ENCODE measurements around the gene CCDC152. TPM values are rescaled to one million over a fixed set of nuclear protein-coding genes. Genes with fewer than 3 reads are reported as not detected.

Gene CCDC152
- polyA plus RNA-seq, 3 donors, result 0.09 to 0.18 (median 0.09) TPM

DNA sequence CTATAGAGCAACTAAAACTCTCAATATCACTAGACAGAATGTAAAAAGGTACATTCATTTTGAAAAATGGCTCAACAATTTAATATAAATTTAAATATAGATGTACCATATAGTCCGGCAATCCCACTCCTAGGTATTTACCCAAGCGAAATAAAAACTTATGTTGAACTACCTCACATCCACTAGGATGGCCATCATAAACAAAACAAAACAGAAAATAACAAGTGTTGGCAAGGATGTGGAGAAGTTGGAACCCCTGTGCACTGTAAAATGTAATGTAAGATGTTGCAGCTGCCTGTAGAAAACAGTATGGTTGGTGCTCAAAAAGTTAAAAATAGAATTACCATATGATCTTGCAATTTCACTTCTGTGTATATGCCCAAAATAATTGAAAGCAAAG is 91.9 kb downstream of the CCDC152 start:
- H3K4me3 Mint-ChIP-seq, result no peak overlapping the region
- Histone ChIP-seq H3K9ac (ENCODE audit: insufficient read depth, low read length, poor library complexity, severe bottlenecking) (no peak overlapping the region), H3K4me1 (ENCODE audit: control insufficient read depth in 1 of 2, insufficient read depth in 2 of 2, low read length in 2 of 2) (no peaks in the 10 kb centered on the region), H2AFZ (ENCODE audit: insufficient read depth, low read depth, low read length, poor library complexity, severe bottlenecking) (no peak overlapping the region), H3K27me3 (ENCODE audit: control insufficient read depth in 2 of 2, insufficient read depth in 2 of 2, low read length in 2 of 2) (no peaks in the 10 kb centered on the region), H3K36me3 (replicated peaks in 1 of 2; ENCODE audit: control insufficient read depth in 1 of 2, insufficient read depth in 2 of 2, low read length in 2 of 2) (no peaks in the 10 kb centered on the region), H4K20me1 (ENCODE audit: insufficient read depth, low read length) (no peaks in the 10 kb centered on the region), H3K4me2 (replicated peaks; ENCODE audit: extremely low read depth, low read length, poor library complexity, severe bottlenecking) (no peak overlapping the region), H3K79me2 (ENCODE audit: insufficient read depth, low read length) (no peaks in the 10 kb centered on the region), H3K4me3 (replicated peaks in 1 of 3; ENCODE audit: low read depth in 2 of 3, low read length in 3 of 3) (no peak overlapping the region), H3K9me3 (replicated peaks in 1 of 2; ENCODE audit: control insufficient read depth in 1 of 2, insufficient read depth in 1 of 2, low read length in 2 of 2) (peaks cover 0 to 4% of the 10 kb centered on the region in 2 donors), H3K27ac (ENCODE audit: low read depth in 1 of 2, low read length in 2 of 2) (no peak overlapping the region)
- no peak for DNase-seq
- intact Hi-C loops (cut with micrococcal nuclease), result no loop called here
- no CpG with 5 or more reads among the region's 2 CpGs for WGBS (ENCODE audit: insufficient coverage)
- TF ChIP-seq, protein P1, sequence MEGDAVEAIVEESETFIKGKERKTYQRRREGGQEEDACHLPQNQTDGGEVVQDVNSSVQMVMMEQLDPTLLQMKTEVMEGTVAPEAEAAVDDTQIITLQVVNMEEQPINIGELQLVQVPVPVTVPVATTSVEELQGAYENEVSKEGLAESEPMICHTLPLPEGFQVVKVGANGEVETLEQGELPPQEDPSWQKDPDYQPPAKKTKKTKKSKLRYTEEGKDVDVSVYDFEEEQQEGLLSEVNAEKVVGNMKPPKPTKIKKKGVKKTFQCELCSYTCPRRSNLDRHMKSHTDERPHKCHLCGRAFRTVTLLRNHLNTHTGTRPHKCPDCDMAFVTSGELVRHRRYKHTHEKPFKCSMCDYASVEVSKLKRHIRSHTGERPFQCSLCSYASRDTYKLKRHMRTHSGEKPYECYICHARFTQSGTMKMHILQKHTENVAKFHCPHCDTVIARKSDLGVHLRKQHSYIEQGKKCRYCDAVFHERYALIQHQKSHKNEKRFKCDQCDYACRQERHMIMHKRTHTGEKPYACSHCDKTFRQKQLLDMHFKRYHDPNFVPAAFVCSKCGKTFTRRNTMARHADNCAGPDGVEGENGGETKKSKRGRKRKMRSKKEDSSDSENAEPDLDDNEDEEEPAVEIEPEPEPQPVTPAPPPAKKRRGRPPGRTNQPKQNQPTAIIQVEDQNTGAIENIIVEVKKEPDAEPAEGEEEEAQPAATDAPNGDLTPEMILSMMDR (IDR thresholded peaks at IDR 0.05), result no peak
- H3K36me3 Mint-ChIP-seq, result no peaks in the 10 kb centered on the region
- H3K27me3 Mint-ChIP-seq (ENCODE audit: low read depth in 3 of 3), result no peaks in the 10 kb centered on the region
- H3K9me3 Mint-ChIP-seq, result peaks cover 6 to 18% (median 14%) of the 10 kb centered on the region in 7 donors
- no peaks in the 10 kb centered on the region for H3K4me1 Mint-ChIP-seq
- no peak overlapping the region for H3K27ac Mint-ChIP-seq

DNA sequence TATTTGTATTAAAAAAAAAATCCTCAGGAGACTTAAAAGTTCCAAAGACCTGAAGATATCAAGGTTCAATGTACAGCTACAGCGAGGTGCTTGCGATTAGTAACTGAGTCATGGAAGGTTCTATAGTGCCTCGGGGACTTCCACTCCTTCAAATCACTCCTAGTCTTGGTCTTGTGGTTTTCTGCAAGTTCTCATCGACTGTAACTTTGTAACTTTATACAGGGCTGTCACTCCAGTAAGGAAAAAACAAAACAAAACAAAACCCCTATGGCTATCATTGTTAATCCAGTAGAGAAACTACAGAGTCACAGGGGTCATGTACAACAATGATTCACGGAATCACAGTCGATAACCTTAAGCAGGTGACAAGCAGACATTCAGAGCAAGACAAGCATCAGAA is 94.9 kb downstream of the CCDC152 start:
- no peaks in the 10 kb centered on the region for H3K27me3 ChIP-seq (ENCODE audit: control insufficient read depth in 2 of 2, insufficient read depth in 2 of 2, low read length in 2 of 2)
- H4K20me1 ChIP-seq (ENCODE audit: insufficient read depth, low read length), result no peaks in the 10 kb centered on the region
- no peak for DNase-seq
- no peak overlapping the region for H3K4me2 ChIP-seq (replicated peaks; ENCODE audit: extremely low read depth, low read length, poor library complexity, severe bottlenecking)
- H3K36me3 ChIP-seq (replicated peaks in 1 of 2; ENCODE audit: control insufficient read depth in 1 of 2, insufficient read depth in 2 of 2, low read length in 2 of 2), result no peaks in the 10 kb centered on the region
- Mint-ChIP-seq H3K4me3 (no peak overlapping the region), H3K36me3 (no peaks in the 10 kb centered on the region), H3K27ac (no peak overlapping the region), H3K9me3 (peaks cover 5 to 13% (median 10%) of the 10 kb centered on the region in 7 donors), H3K27me3 (ENCODE audit: low read depth in 3 of 3) (no peaks in the 10 kb centered on the region), H3K4me1 (no peaks in the 10 kb centered on the region)
- H3K4me3 ChIP-seq (replicated peaks in 1 of 3; ENCODE audit: low read depth in 2 of 3, low read length in 3 of 3), result no peak overlapping the region
- intact Hi-C loops (cut with micrococcal nuclease), result no loop called here
- H3K9me3 ChIP-seq (replicated peaks in 1 of 2; ENCODE audit: control insufficient read depth in 1 of 2, insufficient read depth in 1 of 2, low read length in 2 of 2), result peaks cover 0 to under 1% of the 10 kb centered on the region in 2 donors
- H3K9ac ChIP-seq (ENCODE audit: insufficient read depth, low read length, poor library complexity, severe bottlenecking), result no peak overlapping the region
- H3K4me1 ChIP-seq (ENCODE audit: control insufficient read depth in 1 of 2, insufficient read depth in 2 of 2, low read length in 2 of 2), result no peaks in the 10 kb centered on the region
- no peak overlapping the region for H3K27ac ChIP-seq (ENCODE audit: low read depth in 1 of 2, low read length in 2 of 2)
- 100% methylated on average over 2 of the region's 6 CpGs for WGBS (ENCODE audit: insufficient coverage)
- TF ChIP-seq, protein P1 (IDR thresholded peaks at IDR 0.05), result no peak
- no peaks in the 10 kb centered on the region for H3K79me2 ChIP-seq (ENCODE audit: insufficient read depth, low read length)
- H2AFZ ChIP-seq (ENCODE audit: insufficient read depth, low read depth, low read length, poor library complexity, severe bottlenecking), result no peak overlapping the region

Other genes with a start within 250 kb of the CCDC152 start
- gene SELENOP, start 55.1 kb downstream of the CCDC152 start, polyA plus RNA-seq, result under 1 TPM in 2 of 3 donors, not detected in 1; 0.24 to 0.33 TPM

Data from CD14-positive monocyte (primary cell).